GM21367 (cell line): ENCODE measurements around the gene IL37.
"Not testable (repeated sequence)": the region's sequence is repeated elsewhere in the genome, so short reads cannot be mapped to it uniquely, and the experiment has no call there.

Experiments
- ATAC-seq: cut with Tn5 transposase; IDR thresholded peaks from one replicate; pipeline ENCODE4 v1.9.1; 2021; ENCODE audit not compliant: unreplicated experiment

The IL37 gene

DNA sequence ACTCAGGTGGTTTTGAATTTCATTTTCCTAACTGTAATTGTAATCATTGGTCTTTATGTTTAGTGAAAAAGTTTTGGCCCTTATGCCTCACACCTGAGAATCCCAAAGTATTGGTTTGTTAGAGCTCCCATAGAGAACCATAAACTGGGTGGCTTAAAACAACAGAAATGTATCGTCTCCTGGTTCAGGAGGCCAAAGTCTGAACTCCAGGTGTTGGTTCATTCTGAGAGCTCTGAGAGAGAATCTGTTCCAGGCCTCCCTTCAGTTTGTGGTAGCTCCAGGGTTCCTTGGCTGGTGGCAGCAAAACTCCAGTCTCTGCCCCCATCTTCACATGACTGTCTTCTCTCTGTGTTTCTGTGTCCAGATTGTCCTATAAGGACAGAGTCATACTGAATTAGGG is 11.0 kb downstream of the IL37 start:
- no peak for ATAC-seq

DNA sequence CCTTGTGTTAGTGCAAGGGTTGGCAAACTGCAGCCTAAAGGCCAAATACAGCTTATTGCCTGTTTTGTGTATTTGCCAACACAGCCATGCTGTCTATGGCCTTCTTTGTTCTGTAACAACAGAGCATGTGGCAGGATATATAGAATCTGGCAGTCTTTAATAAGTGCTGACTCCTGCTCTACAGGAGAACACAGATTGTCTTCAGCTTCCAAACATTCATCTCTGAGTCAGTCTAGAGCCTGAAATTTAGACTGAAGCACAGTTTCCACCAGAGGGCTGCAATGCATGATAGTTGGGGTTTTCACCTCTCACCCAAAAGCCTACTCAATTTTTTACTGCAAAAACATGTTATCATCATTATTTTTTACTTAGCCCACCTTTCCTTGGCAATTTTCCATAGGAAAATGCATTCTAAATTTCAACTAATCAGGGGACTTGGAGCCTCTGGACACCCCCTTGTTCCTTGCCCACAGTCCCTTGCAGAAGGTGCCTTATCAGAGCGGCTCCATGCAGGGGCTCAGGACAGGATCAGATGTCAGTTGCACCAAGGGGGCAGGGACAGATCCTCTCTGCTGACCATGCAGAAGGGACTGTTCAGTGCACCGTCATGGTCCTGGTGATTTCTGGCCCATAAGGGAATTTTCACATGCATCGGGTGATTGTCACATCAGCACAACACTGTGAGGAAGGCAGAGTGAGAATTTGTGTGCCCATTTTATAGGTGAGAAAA is 12.4 kb downstream of the IL37 start:
- ATAC-seq, result no peak

DNA sequence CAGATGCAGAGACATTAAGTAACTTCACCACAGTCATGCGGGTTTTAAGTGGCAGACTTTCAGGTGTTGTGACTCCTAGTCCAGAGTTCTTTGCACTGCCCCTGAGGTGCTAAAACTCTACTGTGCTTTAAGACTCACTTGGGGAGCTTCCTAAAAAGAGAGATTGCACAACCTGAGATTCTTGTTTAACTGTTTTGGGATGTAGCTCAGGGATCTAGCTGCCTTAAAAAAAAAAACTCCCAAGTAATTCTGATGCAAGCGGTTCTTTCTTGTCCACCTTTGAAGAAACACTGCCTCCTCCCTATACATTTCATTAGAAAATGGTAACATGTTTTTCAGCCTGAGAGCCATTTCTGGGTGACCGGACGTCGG is 13.0 kb downstream of the IL37 start:
- no peak for ATAC-seq

DNA sequence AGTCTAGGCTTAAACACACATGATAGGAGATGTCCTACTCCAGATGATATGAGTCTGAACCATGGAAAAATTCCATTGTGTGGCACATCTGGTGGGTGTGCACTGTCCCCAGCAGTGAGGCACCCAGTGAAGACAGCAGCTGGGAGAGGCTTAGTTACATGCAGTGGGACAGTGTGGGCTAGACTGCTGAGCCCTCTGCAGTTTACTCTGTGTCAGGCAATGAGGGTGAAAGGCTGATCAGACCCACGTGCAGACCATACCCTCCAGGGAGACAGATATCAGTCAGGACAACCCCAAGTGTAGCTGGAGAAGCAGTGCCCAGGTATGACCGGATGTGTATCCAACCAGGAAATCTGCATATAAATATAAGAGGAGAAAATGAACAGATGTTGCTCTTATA is 13.4 kb downstream of the IL37 start:
- ATAC-seq, result no peak

DNA sequence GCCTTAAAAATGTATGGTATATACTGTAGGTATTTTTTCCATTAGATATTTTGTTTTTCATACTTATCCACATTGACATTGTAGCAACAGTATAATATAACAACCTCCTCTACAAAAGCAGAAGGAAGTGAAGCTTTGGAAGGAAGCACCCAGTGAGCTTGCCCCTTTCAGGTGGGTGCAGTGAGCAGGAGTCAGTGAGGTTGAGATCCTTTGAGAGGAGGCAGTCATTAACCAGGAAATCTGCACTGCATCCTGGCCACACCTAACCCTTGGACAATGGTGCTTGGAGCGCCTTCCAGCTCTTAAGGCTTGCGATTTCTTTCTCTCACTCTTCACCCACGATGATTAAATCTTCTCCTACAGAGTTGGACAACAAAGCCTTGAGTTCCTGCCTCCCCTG is 13.9 kb downstream of the IL37 start:
- ATAC-seq, result no peak

DNA sequence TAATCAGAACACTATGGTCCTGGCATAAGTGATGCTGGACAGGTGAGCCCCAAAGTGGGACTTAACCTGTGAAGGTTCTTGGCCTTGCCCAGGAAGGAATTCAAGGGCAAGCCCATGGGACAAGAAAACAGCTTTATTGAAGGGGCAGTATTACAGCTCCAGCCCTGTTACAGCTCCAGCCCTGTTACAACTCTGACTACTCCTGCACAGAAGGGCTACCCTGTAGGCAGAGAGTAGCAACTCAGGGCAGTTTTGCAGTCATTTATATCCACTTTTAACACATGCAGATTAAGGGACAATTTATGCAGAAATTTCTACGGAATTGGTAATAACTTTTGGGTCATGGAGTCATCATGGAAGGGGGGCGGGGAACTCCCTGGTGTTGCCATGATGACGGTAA is 15.7 kb downstream of the IL37 start:
- ATAC-seq, result no peak

DNA sequence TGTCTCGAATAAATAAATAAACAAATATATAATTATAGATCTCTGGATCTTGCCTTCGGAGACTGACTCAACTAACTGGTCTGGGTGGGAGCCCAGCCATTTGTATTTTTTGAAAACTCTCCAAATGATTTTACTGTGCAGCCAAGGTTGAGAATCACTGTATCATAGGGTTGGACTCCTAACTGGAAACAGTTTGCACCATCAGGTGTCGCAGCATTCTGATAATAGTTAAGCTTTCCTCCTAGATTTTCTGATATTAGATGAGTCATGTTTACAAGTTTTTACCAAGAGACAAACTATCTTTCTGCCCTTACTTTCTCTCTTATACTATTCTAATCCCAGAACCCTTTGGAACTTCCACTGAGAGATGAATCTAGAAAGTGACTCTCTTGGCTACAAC is 16.8 kb downstream of the IL37 start:
- ATAC-seq, result no peak

DNA sequence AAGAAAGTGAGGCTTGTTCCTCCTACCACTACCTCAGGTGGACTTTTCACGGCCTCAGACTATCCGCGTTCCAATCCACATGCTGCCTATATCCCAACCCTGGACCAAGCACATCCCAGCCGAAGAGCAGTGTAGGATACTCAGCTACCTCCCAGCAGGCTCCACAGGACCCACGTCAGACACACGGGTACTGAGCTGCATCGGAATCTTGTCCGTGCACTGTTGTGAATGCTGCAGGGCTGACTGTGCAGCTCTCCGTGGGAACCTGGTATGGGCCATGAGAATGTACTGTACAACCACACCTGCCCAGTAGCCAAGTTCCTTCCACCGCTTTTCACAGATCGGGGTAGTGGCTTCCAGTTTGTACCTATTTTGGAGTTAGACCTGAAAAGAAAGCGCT is 22.3 kb downstream of the IL37 start:
- ATAC-seq, result no peak

DNA sequence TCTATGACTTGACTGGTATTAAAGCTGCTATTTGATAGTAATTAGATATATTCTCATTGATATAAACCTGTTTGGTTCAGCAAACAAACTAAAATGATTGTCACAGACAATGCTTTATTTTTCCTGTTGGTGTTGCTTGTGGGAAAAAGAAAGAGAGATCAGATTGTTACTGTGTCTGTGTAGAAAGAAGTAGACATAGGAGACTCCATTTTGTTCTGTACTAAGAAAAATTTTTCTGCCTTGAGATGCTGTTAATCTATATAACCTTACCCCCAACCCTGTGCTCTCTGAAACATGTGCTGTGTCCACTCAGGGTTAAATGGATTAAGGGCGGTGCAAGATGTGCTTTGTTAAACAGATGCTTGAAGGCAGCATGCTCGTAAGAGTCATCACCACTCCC is 23.2 kb downstream of the IL37 start:
- ATAC-seq, result not testable (repeated sequence)

DNA sequence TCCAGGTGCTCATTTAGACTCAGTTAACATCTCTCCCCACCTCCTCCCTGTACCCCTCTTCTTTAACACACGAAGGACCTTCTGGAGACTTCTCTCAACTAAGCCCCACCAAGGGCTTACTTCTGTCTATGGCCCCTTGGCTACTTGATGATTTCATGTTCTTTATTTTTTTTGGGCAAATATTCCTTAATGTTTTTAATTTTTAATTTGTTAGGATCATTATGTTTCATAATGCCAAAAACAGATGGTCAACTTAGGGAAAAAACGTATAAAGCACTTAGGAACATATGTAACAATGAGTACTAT is 25.9 kb downstream of the IL37 start:
- ATAC-seq, result no peak

DNA sequence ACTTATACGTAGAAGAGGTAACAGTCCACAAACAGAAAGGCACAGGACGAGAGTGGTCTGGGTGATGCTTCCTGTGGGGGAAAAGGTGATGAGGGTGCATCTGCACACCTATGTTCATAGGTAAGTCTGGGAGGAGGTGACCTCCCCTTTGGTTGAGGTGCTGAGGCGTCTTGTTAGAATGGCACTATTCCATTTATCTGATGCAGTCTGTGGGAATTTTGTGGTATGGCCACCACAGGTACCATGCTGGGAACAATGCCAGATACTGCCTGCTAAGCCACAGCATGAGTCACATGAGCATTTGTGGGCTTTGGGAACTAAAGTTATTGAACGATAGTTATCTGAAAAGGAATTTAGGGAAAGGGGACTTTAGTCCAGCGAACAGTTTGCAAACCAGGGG is 27.9 kb downstream of the IL37 start:
- no peak for ATAC-seq

DNA sequence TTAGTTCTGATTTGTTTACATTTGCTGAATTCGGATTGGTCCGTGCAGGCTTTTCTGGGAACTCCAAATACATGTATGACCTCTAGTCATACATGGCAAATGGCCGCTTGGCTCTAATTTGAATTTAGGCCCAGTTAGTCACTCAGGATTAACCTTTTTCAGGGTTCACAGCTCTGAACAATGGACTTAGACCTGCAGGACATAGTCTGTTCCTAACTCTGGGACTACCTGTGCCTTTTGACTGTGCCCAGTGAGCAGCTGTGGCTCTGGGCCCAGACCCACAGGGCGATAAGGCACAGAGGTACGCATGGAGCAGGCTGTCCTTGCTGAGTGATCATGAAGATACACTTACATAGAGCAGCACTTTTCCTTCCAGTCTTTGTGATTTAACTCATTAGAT is 28.5 kb downstream of the IL37 start:
- ATAC-seq, result no peak

DNA sequence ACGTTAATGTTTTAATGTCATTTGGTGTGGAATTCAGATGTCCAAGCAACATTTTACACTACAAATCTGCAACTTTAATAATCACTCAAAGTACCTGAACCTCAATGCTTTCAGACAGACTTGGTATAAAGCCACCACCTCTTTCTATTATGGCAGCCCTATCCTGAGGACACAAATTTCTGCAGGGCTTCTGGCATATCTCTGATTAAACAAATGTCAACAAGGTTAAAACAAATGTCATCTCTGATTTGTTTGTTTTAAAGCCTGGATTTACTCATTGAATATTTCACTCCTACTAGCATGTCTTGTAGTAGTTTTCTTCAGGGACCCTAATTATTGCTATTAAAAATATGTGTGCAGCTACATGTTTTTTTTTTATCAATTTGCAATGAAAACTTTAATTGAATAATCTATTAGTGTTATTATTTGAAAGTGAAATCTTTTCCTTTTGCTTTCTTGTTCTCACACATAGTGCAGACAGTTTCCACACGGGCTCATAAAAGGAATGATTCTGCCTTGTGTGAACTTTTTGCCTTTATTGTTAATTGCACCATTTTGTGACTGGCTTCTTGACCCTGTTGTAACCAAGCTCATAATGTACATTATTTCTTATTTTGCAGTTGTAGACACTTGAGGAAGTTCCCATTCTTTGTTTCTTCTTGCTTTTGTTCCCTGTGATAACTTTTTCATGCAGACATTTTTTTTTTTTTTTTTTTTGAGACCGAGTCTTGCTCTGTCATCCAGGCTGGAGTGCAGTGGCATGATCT is 30.1 kb downstream of the IL37 start:
- ATAC-seq, result no peak

DNA sequence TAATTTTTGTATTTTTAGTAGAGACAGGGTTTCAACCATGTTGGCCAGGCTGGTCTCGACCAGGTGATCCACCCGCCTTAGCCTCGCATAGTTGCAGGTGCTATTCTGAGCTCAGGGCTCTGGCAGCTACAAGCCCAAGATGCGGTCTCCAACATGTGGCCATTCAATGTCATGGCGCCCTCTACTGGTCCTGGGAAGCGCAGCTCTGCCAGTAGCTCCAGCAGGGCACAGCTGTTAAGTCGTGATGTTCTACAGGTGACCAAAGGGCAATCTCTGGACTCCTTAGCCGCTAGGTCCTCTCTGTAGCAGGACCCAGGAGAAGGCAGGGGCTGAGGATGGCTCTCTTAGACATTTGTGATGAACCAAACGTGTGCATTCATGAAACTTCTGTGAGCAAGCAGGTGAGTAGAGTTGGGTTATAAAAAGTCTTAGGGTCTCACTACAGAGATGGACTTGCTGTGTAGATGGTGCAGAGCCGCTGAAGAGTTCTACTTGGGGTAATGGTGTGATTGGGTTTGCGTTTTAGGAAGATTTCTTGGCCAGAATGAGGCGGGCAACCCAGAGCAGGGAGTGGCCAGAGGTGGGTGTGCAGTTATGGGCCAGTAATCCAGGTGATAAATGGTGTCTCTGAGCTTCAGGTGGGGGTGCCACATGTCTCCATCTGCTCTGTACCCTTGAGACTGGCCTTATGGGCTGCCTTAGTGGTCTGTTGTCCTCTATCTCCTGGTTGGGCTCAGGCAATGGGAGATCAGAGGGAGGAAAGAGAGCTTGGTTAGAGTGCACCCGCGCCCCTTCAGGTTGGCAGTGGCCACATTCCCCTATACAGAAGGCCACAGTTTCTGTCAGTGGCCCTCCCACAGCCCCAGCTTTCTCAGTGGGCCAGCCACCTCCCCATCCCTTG is 31.0 kb downstream of the IL37 start:
- ATAC-seq, result peak; percentile 80

DNA sequence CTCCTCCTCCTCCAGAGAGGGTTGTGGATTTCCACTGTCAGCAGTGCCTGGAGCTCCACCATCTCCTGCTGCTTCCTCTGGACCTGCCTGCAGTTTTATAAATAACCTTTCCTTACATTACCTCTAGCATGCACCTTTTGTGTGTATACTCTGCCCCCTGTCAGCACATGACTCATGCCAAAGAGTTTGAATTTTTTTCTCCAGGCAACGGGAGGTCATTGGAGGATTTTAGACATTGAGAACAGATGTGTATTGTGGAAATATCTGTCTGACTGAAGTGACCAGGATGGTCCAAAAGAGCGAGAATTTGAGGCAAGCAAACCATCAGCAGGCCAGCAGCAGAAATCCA is 31.7 kb downstream of the IL37 start:
- no peak for ATAC-seq

DNA sequence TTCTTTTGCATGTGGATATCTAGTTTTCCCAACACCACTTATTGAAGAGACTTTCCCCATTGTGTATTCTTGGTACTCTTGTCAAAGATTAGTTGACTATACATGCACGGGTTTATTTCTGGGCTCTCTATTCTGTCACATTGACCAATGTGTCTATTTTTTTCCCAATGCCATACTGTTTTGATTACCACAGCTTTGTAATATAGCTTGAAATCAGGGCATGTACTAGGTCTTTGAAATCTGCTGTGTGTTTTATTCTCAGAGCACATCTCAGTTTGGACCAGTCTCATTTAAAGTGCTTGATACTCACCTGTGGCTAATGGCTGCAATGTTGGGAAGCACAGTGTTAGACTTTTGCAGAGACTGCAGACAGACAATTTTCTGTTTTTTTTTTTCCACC is 34.0 kb downstream of the IL37 start:
- no peak for ATAC-seq

DNA sequence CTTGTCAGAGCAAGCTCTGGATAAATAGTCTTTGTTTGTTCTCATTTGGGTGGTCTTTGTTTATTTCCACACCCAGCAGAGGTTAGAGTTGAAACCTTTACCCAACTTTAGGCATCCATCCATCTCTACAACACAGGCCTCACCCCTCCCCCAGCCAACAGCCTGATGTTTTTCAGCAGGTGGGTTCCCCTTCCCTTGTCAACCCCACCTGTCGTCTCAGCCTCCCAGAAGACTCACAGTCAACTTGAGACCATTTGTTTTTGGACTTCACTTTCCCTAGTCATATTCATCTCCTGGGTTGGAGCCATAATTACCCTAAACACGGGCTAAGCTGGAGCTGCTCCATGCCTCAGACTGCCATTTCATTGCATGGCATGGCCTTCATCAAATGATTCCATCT is 35.1 kb downstream of the IL37 start:
- ATAC-seq, result no peak

DNA sequence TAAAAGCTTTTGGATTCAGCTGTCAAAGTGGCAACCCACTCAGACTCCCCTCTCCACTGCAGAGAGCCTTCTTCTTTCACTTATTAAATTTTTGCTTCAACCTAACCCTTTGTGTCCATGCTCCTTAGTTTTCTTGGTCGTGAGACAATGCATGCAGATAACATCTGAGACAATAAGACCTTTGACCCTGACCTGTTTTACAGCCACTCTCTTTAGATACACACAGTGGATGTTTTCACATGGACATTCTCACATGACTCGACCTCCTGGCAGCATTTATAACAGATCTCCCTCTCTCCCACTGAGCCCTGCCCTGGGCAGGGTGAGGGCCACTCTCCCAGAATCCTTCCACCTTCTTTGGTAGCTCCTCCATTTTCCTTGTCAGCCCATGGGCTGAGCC is 36.4 kb downstream of the IL37 start:
- ATAC-seq, result no peak

DNA sequence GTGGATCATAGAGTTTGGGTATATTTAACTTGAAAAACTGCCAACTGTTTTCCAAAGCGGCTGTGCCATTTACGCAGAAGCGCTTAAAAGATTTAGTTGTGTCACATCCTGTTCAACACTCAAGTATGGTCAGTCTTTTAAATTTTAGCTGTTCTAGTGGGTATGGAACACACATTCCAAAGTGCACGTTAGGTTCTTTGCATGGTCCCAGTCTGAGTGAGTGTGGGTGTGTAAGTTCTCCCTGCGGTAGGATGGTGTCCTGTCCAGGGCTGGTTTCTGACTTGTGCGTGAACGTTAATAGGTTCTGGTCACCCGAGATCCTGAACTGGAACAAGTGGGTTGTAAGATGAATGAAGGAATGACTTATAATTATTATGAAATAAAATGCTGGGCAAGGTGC is 38.5 kb downstream of the IL37 start:
- ATAC-seq, result no peak

DNA sequence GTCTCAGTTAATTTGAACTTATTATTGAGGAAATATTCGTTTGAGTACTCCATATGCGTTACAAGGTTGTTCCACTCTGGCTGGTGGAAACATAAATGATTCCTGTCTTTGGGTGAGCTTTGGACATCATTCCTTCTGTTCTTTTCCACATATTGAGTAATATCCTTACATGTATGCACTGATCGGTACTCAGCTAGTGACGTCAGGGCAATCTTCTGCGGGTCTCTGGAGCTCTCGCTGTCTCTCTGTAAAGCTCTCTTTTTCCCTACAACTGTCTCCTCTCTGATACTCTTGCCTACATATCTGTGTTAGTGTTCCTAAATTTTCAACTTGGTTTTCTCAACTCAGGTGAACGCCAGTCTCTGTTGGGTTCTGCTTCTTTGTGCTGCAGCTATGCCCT is 43.4 kb downstream of the IL37 start:
- no peak for ATAC-seq

DNA sequence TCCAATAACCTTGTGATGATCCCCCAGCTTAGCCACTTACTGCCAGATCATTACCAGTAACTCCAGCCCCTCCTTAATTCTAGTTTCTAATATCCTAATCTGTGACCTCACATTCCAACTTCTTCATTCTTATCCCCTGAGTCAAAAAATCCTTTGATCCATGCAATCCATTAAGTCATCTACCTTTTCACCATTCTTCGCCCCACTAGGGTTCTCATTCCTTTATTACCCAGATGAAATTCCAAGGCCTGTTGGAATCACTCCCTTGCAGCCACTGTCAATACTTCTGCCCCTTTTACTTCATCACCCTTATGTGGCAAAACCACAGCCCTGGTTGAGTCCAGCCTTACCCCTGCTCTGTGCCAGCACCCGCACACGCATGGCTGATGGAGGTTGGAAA is 46.5 kb downstream of the IL37 start:
- no peak for ATAC-seq

DNA sequence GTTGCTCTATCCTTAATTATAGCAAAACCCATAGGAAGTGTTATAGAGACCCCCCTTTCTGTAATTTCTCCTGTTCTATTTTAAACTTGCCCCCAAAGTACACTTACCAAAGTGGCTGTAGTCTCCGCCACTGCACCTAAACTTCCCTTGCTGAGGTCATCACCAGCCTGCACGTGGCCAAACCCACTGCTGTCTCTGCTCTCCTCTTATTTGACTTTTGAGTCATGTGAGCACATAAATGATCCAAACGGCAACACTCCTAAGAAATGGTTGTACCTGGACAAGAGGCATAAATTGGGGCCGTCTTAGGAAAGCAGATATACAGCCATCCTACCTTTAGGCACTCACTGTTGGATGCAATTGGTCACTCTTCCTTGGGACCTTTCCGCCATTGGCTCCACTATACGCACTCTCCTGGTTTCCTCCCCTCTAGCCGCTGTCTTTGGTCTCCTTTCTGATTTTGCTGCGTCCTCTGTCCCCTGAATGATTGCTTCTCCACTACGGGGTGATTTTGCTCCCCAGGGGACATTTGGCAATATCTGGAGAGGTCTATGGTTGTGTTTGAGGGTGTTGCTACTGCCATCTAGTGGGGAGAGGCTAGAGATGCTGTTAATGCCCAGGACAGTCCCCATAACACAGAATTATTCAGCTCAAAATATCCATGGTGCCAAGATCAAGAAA is 47.6 kb downstream of the IL37 start:
- ATAC-seq, result peak; percentile 58
